NCI-H1105 treated with DMSO at 0.1 percent for 48 hours (cell line): ENCODE data around the gene AFG1L.
"Not testable (repeated sequence)": the region's sequence is repeated elsewhere in the genome, so short reads cannot be mapped to it uniquely, and the experiment has no call there.

Experiments
- DNase-seq: peaks from one replicate; lab custom pipeline; 2025; lab: John Stamatoyannopoulos, UW

The AFG1L gene

DNA sequence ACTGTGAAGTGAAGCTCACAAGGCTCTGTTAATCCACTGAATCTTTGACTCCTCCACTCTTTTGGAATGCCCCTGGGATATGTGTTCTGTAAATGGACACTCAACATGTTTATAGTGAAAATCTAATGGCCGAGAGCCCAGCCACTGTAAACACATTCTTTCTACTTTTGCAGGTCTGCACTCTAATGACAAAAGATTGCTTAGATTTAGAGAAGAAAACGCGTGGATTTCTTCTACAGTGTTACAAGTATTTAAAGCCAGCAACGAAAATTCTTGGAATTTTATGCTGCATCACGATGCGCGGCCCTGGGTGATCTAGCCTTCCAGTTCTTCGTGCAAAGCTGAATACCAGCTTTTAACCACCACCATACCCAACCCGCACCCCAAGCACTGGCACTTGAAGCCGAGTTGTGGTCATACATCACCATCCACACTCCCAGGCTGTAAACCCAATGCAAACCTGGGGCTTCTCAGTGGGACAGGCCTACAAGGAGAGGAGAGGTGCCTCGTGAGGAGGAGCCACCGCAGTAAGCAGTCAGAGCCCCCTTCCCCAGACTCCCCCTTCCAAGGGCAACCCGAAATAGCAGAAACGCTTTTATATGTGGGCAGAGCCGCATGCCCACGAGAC lies 262.1 kb downstream of the AFG1L start:
- DNase-seq = no peak

DNA sequence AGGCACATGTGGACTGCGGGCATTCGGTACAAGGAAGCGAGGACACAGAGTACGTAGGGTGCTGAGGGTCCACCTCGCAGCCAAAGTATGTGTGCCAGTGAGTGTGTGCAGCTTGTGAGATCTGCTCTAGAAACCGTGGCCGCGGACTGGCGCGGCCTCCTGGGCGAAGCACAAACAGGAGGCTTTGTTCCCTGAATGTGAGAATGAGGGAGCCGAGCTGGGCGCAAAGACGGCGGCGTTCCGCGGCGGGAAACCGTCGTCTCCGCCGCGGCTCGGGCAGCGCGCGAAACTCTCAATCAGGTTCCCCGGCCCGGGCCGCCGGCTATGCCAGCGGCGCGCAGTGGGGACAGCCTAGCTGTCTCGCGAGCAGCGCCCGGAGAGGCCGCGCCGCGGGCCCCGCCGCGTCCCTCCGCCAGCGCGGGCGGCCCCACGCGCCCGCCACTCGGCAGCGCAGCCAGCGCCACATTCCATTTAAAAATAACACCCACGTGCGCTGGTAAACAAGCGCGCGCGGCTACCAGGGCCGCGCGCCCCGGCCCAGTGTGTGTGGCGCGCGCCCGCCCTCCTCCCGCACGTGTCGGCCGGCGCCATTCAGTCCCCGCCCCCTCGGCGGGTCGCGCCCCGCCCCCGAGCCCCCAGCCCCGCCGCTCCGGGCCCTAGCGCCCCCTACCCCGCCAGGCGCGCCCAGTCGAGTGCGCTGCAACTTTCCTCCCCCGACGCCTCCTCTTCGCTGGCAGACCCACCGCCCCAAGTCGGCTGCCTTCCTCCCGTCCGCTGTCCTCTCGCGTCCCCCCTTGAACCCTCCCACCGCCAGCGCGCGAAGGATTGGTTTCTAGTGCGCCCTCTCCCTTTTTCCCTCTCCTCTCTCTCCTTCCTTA lies 262.9 kb downstream of the AFG1L start:
- peak; percentile 88 for DNase-seq

DNA sequence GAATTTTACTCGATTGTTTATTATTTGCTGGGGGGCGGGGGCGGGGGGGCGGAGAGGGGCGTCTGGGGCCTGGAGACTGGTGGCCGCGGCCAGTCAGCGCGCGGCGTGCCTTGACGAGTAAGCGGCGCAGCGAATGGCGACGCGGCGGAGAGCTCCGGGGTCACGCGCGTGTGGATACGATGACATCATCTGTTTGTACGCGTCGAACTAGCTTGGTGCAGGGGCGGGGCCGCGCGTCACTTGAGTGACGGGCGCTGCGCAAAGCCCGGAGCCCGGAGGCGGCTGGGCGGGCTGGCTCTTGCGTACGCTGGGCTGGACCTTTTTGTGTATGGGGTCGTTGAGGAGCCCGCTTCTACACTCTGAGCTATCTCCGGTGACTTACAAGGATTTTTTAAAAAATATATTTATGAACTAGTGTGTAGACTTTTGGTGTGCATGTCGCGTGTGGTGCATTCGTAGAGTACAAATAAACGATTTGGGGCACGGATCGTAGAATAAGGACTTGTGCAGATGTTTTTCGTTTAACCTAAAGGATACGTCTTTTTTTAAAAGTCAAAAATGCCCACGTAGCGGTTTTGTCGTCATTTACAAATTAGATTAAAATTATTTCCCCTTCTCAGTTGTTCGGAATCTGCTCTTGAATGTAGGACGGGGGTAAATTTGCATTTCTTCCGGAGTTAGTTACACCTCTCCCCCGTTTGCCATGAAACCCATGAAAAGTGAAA lies 263.7 kb downstream of the AFG1L start:
- peak; percentile 98 for DNase-seq

DNA sequence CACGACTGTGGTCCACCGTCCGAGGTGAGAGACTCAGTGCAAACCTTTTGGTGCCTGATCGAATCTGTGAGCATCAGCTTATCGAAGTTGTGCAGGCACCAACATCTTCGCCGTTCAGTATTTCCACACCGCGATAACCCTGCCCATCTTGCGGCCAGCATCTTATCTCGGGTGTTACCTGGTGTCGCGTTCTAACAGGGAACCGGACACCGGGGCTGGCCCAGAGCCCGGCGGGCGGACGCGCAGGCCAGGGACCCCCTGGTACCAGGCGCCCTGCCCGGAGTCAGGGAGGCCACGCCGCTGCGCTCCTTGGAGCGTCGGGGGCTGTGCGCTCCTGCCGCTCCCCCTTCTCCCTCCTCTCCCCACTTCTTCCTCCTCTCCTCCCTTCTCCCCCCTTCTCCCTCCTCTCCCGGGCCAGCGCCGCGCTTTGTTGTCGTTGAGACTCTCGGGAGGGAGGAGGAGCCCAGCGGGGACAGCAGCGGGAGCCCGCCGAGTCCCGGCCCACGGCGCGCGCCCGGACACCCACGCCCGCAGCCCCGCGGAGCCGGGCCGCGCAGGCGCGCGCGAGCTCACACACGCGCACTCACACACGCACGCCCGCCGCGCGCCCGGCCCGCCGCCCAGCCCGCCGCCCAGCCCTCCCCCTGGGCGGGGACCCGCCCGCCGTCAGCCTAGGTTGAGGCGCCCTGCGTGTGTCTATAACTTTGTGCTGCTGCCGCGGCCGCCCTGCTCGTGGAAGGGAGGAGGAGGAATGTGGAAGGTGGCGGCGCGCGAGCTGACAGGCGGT lies 264.4 kb downstream of the AFG1L start:
- DNase-seq = peak; percentile 81

DNA sequence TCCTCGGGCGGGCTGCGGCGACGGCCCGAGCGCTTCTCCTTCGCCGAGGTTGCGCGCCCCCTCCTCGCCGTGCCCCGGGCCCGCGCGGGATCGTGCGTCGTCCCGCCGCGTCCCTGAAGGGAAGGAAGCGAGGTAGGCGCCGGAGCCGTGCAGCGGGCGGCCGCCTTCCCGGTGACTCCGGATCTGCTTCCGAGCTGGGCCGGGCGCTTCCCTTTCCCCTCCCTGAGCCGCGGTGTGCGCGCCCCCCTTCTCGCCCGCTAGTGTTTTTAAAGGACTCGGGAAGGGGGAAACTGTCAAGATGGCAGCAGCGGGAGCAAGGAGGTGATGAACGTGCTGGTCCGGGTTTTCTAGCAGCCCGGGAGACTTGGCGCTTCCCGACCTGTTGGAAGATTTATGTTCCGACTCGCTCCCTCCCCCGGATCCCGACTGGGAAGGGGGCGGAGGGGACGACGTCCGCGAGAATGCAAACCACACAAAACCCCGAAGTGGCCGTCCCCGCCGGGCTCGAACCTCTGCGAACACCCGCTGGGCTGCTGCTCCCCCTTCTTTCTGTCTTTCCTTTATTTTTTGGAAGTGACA lies 265.1 kb downstream of the AFG1L start:
- DNase-seq = peak; percentile 74

DNA sequence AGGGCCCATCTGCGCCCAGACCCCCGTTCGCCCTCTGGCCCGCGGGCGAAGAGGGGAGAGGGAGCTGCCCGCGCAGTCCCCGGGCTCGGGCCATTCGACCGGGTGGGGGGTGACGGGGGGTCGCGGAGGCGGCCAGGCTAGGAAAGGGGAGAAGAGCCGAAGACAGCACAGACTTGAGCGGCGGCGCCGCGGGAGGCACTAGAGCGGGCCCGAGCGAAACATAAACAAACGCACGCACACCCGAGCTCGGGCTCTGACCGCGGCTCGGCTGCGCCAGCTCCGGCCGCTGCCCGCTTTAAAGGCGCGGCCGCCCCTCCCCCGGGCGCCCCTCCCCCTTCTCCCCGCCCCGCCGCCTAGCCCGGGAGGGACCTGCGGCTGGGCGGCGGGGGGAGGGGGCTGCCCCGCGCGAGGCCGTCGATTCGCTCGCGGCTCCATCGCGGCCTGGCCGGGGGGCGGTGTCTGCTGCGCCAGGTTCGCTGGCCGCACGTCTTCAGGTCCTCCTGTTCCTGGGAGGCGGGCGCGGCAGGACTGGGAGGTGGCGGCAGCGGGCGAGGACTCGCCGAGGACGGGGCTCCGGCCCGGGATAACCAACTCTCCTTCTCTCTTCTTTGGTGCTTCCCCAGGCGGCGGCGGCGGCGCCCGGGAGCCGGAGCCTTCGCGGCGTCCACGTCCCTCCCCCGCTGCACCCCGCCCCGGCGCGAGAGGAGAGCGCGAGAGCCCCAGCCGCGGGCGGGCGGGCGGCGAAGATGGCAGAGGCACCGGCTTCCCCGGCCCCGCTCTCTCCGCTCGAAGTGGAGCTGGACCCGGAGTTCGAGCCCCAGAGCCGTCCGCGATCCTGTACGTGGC lies 265.8 kb downstream of the AFG1L start, which contains the start of gene FOXO3:
Gene FOXO3 (plus strand): TSS at position 455 of the 846 bp plus-strand sequence. CDS start 292 bp downstream, at position 747.
- peak; percentile 79 for DNase-seq

DNA sequence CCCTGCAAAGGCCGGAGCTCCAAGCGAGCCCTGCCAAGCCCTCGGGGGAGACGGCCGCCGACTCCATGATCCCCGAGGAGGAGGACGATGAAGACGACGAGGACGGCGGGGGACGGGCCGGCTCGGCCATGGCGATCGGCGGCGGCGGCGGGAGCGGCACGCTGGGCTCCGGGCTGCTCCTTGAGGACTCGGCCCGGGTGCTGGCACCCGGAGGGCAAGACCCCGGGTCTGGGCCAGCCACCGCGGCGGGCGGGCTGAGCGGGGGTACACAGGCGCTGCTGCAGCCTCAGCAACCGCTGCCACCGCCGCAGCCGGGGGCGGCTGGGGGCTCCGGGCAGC lies 266.4 kb downstream of the AFG1L start:
- not testable (repeated sequence) for DNase-seq

DNA sequence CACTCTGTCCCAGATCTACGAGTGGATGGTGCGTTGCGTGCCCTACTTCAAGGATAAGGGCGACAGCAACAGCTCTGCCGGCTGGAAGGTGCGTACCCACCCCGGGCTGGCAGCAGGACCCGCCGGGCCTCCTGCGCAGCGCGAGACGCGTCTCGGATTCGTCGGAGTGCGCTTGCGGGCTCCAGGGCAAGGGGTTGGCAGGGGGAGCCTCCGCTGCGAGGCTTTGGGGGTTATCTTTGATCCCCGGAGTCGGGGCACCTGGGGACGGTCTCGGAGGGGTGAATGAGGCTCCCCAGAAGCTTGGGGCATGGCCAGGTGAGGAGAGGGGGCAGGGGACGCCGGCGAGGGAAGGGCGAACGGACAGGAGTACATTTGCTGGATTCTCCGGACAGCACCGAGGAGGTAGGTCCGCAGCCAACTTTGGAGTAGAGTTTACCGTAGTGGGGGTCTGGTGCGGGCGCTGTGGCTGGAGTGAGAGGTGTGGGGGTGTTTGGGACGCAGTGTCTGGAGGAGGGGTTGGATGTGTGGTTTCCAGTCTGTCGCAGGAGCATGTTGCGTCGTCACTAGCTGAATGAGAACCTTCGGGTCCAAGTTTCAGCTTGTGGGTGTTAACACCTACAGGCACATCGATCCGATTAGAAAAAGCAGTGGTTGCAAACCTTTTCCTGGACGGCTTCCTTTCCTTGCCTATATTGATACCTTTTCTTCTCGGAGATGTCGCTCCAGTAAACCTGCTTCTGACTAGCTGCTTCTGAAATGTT lies 267.1 kb downstream of the AFG1L start:
- peak; percentile 31 for DNase-seq

DNA sequence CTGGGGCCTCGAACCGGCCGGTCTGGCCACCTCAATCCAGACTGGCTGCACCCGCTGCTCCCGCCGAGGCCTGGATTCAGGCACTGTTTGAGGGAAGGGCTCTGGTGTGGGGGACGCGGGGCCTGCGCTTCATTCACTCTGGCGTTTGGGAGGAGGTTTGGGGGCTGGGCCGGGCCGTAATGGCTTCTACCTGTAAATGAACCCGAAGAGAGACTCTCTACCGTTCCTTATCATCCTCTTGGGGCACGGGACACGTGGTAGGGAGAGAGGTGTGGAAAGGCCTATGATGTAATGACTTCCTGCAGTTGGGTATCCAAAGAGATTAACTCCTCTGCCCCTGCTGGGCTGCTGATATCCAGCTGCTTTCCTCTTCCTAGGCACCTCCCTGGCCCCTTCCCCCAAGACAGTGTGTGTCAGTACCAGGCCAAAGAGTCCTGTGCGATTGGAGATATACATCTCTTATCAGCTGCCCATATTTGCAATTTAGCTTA lies 267.7 kb downstream of the AFG1L start:
- DNase-seq = peak; percentile 83

DNA sequence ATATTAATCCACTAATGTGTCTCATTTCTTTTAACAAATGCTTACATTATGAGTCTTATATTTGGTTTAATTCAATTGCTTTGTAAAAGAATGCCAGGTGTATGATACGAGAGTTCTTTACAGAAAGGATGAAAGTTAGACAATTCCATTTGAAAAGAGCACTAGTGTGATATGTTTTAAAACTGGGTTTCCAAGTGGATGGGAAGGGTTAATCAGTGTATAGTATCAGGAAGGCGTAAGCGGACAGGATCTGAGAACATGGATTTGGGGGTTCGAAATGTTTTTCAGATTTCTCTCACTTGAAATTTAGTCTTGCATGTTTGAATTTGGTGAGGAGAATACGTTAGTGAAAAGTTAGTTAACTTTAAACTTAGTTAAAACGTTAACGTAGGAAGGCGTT lies 268.4 kb downstream of the AFG1L start:
- DNase-seq = no peak

DNA sequence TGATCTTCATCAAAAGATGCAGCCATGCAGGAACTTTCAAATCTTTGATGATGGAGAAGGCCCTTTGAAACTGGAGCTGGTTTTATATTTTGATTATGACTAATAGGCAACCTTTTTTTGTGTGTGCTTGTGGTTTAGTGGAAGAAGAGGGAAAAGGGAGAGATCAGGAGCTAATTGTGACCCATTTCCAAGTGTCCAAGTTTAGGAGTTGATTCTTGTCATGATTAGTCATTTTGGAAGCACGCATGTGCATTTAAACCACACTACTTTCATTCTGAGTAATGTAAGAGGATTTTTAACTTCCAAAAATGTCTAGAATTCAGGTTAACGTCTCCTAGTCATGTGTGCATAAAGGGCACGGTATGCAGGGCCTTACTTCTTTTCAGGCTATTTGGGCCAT lies 269.3 kb downstream of the AFG1L start:
- no peak for DNase-seq

DNA sequence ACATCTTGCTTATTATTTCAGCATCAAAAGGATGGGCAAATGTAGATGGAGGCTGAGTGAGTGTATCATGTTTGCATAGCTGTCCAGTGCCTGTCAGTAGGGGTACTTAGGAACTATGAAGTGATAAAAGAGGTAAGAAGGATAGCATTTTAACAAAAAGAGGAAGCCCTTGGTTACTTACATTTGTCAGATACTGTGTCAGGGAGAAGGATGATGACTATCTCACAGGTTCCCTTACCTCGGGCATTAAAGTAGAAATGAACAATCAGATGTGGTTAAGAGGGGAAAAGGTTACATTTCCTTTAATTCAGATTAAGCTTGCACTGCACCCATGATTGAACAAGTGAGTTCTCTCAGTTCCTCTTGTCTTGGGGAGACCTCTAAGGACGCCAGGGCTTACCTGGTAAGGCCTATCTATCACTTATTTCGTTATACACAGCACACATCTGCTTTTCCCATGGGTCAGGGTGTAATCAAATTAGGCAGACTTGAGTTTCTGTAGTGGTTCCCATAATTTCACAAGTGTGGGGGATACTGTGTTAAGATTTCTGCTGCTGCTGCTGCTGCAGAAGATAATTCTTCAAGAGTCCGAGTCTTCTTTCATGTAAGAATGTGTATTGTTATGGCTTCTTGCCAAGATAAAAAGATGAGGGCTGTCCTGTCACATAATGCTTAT lies 270.4 kb downstream of the AFG1L start:
- no peak for DNase-seq

DNA sequence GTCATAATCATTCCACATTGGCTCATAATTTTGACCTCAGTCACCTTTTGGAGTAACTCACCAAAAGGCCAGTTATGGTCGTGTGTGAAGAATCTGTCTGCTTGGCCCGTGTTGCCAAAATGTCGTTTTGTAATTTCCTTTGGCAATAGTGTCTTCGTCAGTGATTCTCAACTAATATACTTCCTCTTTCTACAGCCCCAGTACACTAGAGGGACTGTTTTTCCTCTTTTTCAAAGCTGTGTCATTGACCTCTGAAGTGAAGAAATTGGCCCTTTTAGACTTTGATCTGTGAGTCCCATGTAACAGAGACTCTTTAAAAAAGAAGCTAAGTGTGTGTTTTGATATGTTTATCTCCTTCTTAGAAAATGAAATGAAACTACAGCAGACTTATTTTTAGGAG lies 271.0 kb downstream of the AFG1L start:
- DNase-seq = no peak

DNA sequence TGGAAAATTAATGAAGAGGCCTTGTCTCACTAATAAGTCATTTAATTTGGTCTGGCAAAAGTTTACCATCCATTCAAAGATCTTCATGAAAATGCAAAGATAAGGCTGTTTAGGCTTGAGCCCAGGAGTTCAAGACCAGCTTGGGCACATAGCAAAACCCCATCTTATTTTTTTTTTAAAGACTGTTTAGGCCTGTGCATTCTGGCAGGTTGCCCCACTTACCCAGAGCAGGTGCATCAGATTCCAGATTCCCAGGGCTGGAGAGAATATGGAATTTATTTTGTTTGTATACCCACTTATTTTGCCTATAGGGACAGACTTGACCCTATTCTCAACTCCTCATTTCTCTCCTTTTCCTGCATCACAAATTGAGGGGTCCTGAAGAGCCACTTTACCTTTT lies 271.6 kb downstream of the AFG1L start:
- DNase-seq = peak; percentile 58

DNA sequence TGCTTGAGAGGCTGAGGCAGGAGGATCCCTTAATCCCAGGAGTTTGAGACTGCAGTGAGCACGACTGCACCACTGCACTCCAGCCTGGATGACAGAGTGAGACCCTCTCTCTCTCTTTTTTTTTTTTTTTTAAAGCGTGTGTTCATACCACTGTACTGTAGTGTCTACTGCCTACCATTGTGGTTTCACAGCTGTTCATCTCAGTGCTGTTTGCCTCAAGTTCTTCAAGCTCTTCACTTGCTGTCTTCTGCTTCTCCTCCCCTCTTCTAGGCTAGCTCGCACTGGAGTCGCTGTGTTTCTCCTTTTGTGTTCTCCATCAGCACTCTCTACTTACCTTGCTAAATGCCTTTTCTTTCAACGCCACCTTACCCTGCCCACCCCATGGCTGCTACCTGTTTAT lies 273.2 kb downstream of the AFG1L start:
- no peak for DNase-seq

DNA sequence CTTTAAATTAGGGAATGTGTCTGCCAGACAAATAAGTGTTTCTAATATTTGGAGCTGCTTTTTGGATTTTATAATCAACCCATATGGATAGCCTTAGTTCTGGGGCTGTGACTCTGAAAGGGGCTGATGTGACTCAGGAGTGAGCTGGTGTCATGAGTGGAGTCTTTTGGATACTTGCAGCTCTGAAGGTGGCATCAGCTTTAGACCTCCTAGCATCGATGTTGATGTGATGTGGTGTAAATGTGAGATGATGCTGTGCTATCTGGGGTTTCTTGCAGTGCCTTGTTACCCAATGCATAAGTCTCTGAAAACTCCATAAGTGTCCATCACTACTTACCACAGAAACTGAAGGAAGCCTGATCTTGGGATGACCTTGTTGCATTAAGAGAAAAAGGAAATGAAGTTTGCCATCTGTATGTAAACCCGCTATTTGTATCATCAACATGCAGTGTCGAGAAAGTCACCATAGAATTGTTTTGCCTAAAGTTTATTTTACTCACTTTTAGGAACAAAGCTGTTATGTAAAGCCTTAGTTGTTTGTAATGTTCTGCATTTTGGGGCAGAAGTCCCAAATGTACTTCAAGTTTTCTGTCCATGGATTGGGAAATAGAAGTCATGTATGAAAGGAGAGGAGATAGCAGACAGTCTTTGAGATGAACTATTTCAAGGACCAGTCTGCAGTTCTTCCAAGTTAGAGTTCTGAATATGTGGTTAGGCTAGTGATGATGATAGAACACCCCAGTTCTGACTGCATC lies 273.9 kb downstream of the AFG1L start:
- DNase-seq = no peak

DNA sequence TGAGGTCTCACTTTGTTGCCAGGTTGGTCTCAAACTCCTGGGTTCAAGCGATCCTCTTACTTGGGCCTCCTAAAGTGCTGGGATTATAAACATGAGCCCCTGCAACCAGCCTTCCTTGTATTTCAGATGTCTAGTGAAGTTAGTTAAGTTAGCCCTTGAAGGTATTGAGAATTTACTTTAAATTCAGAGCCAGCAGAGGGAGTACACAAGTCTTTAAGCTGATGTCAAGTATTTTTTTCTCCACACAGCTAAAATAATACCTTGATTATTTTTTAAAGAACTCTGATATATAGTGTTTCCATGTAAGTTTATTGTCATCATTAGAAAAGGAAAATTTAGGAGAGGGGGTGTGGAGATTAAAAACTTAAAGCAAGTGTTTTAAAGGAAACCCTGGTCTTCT lies 275.7 kb downstream of the AFG1L start:
- DNase-seq = no peak

DNA sequence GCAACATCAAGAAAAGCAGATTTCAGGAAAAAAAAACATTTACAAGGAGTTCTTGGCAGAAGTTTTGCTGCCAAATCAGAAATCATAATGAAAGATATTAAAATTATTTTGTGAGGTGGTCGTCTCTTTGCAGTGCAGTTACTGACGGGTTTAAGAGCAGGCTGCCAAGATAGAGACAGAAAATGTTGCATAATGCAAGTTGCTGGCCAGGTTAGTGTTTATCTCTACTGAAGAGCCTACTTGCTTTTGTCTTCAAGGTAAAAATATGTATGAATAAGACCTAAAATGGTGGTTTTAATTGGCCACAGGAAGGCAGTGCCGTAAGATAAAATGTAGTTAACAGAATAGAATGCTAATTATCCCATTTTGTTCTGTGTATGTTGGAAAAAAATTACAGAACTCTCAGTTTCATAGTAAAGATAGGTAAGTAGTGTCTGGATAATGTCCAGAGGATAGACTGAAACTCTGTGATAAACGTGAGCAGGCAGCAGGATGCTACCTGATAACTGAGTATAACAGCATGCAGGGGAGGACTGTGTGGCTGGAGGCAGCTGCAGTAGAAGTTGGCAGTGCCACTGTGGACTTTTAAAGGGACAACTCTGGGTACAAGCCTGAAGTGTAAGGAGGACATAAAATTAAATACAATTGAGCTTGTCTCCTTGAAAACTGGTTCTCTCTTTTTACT lies 279.7 kb downstream of the AFG1L start:
- peak; percentile 22 for DNase-seq
